Heart left ventricle (tissue), 13 donors: Measurements from ENCODE around the gene NCOA3.

Experiments
- CTCF ChIP-seq, 12 donors: fragments of 200-600 bp; sonication (generic) in 4 of 12; IDR thresholded peaks; one replicate each; pipeline versions ENCODE4 v1.5.0 to v1.8.0; 2018 to 2022; ENCODE audit warnings: antibody characterized with exemption in 12 of 12, mild to moderate bottlenecking in 5 of 12
- POLR2A ChIP-seq, 2 donors: fragments of 450-650 bp; IDR thresholded peaks; one replicate each; pipeline ENCODE4 v1.6.1; 2017; ENCODE audit warnings: antibody characterized with exemption in 2 of 2, mild to moderate bottlenecking in 2 of 2, moderate library complexity in 2 of 2
- donor health status: ischemic (EF 13 %, LVEDD 7.1; RV severe dilation, severe dysfunction).
- donor health status: DM: no; HTN: yes; CAD: no.
- donor health status: DM: no; HTN: no; CAD: no.
- donor health status: ischemic (EF 25% LVEDD 6.9; RV normal size, moderate dysfunction).
- donor health status: ischemic (EF 25% LVEDD 5.7; RV mildly dilated, moderate dysfunction).
- donor health status: ischemic (EF 35%, LVEDD 5.7; RV mildly dilated, moderate dysfunction).
- donor health status: nonischemic (EF 11% LVEDD 7.7; RV severe dilation, severe dysfunction).
- donor health status: DM: yes; HTN: yes; CAD: no.
- donor health status: PGD.
- donor health status: ischemic (EF 29% LVEDD 5.4; RV normal size, mild dysfunction).
- donor health status: nonischemic (EF 23%, LVEDD 6.1; RV moderate dilation, normal function).

DNA sequence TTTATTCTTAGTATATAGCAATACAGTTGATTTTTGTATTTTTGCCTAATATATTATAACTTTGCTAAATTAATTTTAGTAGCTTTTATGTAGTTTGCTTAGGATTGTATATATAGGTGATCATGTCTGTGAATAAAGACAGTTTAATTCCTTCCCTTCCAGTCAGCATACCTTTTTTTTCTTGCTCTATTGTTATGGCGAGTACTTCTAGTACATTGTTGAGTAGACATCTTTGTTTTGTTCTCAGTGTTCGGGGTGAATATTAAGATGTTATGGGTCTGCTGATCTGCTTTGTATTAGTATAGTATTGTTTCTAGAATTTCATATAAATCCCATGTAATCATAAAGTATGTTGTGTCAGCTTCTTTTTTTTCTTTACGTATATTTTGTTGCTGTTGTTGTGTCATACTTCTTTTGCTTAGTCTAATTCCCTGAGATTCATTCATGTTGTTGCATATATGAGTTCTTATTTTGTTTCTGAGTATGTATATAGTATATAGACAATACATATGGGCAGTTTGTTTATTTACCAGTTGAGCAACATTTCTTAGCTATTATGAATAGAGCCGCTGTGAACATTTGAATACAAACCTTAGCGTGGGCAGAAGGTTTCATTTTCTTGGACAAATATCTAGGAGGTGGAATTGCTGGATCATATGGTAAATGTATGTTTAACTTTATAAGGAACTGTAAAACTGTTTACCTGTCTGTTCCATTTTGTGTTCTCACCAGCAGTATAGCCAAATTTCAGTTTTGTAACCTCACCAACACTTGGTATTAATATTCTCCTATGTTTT, 25.5 kb downstream of the NCOA3 start:
- no peak for TF ChIP-seq CTCF (IDR thresholded peaks at IDR 0.05)
- no peak for TF ChIP-seq POLR2A (IDR thresholded peaks at IDR 0.05)
